GM23338 (cell line): Measurements from ENCODE around the gene PDCD1. TPM values are rescaled to one million over a fixed set of nuclear protein-coding genes. Genes with fewer than 3 reads are reported as not detected.

ENCODE experiments used
- ATAC-seq: fragments of 200-7000 bp; cut with Tn5 transposase; 3 replicates; pipeline ENCODE4 v1.9.1; 2020
- DNase-seq: peaks from one replicate; pipeline ENCODE4 v3.0.0-alpha.2; 2015; ENCODE audit warnings: low spot score
- H2AFZ ChIP-seq: fragments of 200-600 bp; sonication (generic); 2 replicates; pipeline ENCODE4 v1.8.0; 2016; ENCODE audit warnings: antibody characterized with exemption, mild to moderate bottlenecking, moderate library complexity
- H3F3A ChIP-seq: fragments of 200-600 bp; sonication (generic); replicated peaks from 2 replicates; pipeline ENCODE4 v1.8.0; 2017; ENCODE audit warnings: antibody characterized with exemption, mixed run types, low read depth
- H3K27ac ChIP-seq: fragments of 200-600 bp; sonication (generic); 2 replicates; pipeline ENCODE4 v1.6.1; 2016; ENCODE audit warnings: low read depth
- H3K27me3 ChIP-seq: fragments of 200-600 bp; sonication (generic); 2 replicates; pipeline ENCODE4 v1.8.0; 2016; ENCODE audit warnings: mild to moderate bottlenecking, mixed run types, moderate library complexity; ENCODE audit not compliant: insufficient read depth
- H3K36me3 ChIP-seq: fragments of 200-600 bp; sonication (generic); 2 replicates; pipeline ENCODE4 v1.8.0; 2016; ENCODE audit warnings: mild to moderate bottlenecking; ENCODE audit not compliant: insufficient read depth
- H3K4me1 ChIP-seq: fragments of 200-600 bp; sonication (generic); 2 replicates; pipeline ENCODE4 v1.8.0; 2016; ENCODE audit warnings: mild to moderate bottlenecking, moderate library complexity; ENCODE audit not compliant: insufficient read depth
- H3K4me2 ChIP-seq: fragments of 200-600 bp; sonication (generic); 2 replicates; pipeline ENCODE4 v1.7.1; 2017; ENCODE audit warnings: mixed run types
- H3K4me3 ChIP-seq: fragments of 200-600 bp; sonication (generic); 2 replicates; pipeline ENCODE4 v1.6.1; 2016; ENCODE audit warnings: mixed run types
- H3K79me2 ChIP-seq: fragments of 200-600 bp; sonication (generic); replicated peaks from 2 replicates; pipeline ENCODE4 v1.8.0; 2017; ENCODE audit warnings: mild to moderate bottlenecking; ENCODE audit not compliant: insufficient read depth
- H3K9me2 ChIP-seq: fragments of 200-600 bp; sonication (generic); 2 replicates; pipeline ENCODE4 v1.8.0; 2017; ENCODE audit not compliant: insufficient read depth
- H4K20me1 ChIP-seq: fragments of 200-600 bp; sonication (generic); replicated peaks from 2 replicates; pipeline ENCODE4 v1.8.0; 2017; ENCODE audit warnings: mild to moderate bottlenecking; ENCODE audit not compliant: insufficient read depth
- H3K27ac Mint-ChIP-seq: 2 replicates; pipeline ENCODE4 v1.8.0; 2020; ENCODE audit warnings: inconsistent platforms, mild to moderate bottlenecking, moderate library complexity, mixed read lengths
- H3K27me3 Mint-ChIP-seq: 3 replicates; pipeline ENCODE4 v1.8.0; 2022; ENCODE audit warnings: low read depth, mild to moderate bottlenecking, moderate library complexity, mixed read lengths, inconsistent platforms; ENCODE audit not compliant: insufficient read depth, poor library complexity
- H3K36me3 Mint-ChIP-seq: 3 replicates; pipeline ENCODE4 v1.8.0; 2021; ENCODE audit warnings: low read depth, mild to moderate bottlenecking, inconsistent platforms, moderate library complexity, mixed read lengths
- H3K4me1 Mint-ChIP-seq: 3 replicates; pipeline ENCODE4 v1.8.0; 2020; ENCODE audit warnings: mild to moderate bottlenecking, inconsistent platforms, mixed read lengths
- H3K4me3 Mint-ChIP-seq: 3 replicates; pipeline ENCODE4 v1.8.0; 2021; ENCODE audit warnings: moderate library complexity, mild to moderate bottlenecking, inconsistent platforms, mixed read lengths
- H3K9me3 Mint-ChIP-seq: 3 replicates; pipeline ENCODE4 v1.8.0; 2020; ENCODE audit warnings: moderate library complexity, mild to moderate bottlenecking, inconsistent platforms, mixed read lengths
- CTCF ChIP-seq, 2 experiments: fragments of 200-600 bp in 1 of 2; sonication (generic) in 1 of 2; conservative IDR thresholded peaks; 2 replicates each; pipeline versions ENCODE4 v1.5.1 to v1.6.1; 2016 to 2017; ENCODE audit warnings: antibody characterized with exemption in 2 of 2, low read depth in 2 of 2, mild to moderate bottlenecking in 2 of 2, moderate library complexity in 1 of 2
- EZH2 ChIP-seq: fragments of 200-600 bp; sonication (generic); IDR thresholded peaks from one replicate; pipeline ENCODE4 v1.8.0; 2017; ENCODE audit warnings: antibody characterized with exemption, mild to moderate bottlenecking, low read depth; ENCODE audit not compliant: unreplicated experiment
- NANOG ChIP-seq: IDR thresholded peaks from 2 replicates; pipeline ENCODE4 v1.6.1; 2016; ENCODE audit warnings: antibody characterized with exemption, borderline replicate concordance
- REST ChIP-seq: IDR thresholded peaks from one replicate; pipeline ENCODE4 v1.6.1; 2018; ENCODE audit warnings: antibody characterized with exemption; ENCODE audit not compliant: unreplicated experiment
- STAT1 ChIP-seq: IDR thresholded peaks from one replicate; pipeline ENCODE4 v1.6.1; 2016; ENCODE audit warnings: antibody characterized with exemption; ENCODE audit not compliant: unreplicated experiment
- ZNF114 ChIP-seq: fragments of 250-450 bp; sonication (Bioruptor Pico); IDR thresholded peaks from 2 replicates; pipeline ENCODE4 v1.5.0; 2020; ENCODE audit warnings: mild to moderate bottlenecking, moderate library complexity
- polyA plus RNA-seq: library from polyadenylated mRNA; unstranded; fragments of >200 nt; fragmentation: Nextera tagmentation; extraction: Ambion mirVana; gene quantifications from 2 replicates; pipeline ENCODE4 v1.2.1, GENCODE V29; 2016
- total RNA-seq: library from RNA; depleted of rRNA; stranded (reverse); fragments of >200 nt; shearing (Covaris generic); gene quantifications from 2 replicates; pipeline ENCODE4 v1.2.3, GENCODE V29; 2014

PDCD1 gene
- total and polyA plus RNA-seq, 2 experiments from 2014 or later = 0.34 to 0.38 TPM

- Mint-ChIP-seq H3K4me1 (peaks cover 14% of the 10 kb centered on the region), H3K4me3 (peak within 1 kb of the TSS; percentile 34; the same call in 1 of the 3 replicates), H3K27me3 (peaks cover 24% of the 10 kb centered on the region), H3K36me3 (no peaks in the 10 kb centered on the region; the same call in 2 of the 3 replicates), H3K27ac (no peak within 1 kb of the TSS), H3K9me3 (no peaks in the 10 kb centered on the region)
- H4K20me1 ChIP-seq = no peaks in the 10 kb centered on the region
- peaks cover 11% of the 10 kb centered on the region; the same call in 1 of the 2 replicates for H3F3A ChIP-seq
- no peak within 1 kb of the TSS for H3K27ac ChIP-seq
- peak within 1 kb of the TSS; percentile 70; the same call in 1 of the 2 replicates for H2AFZ ChIP-seq
- no peak within 1 kb of the TSS for H3K4me3 ChIP-seq
- H3K9me2 ChIP-seq = no peaks in the 10 kb centered on the region
- H3K79me2 ChIP-seq = no peaks in the 10 kb centered on the region
- TF ChIP-seq CTCF (conservative IDR thresholded peaks at IDR 0.05; ENCODE audit: low read depth in 2 of 2) (peak in 1 of 2 experiments; percentile 16; a peak in 1 of 4 replicates), STAT1 (no peak)
- peaks cover 16% of the 10 kb centered on the region; the same call in 1 of the 2 replicates for H3K4me1 ChIP-seq
- peak within 1 kb of the TSS; percentile 49 for H3K4me2 ChIP-seq
- ATAC-seq (peak; percentile 25), DNase-seq (no peak)
- peaks cover 10% of the 10 kb centered on the region for H3K27me3 ChIP-seq
- no peaks in the 10 kb centered on the region for H3K36me3 ChIP-seq
These were observed 49.8 kb downstream of the PDCD1 start, which contains the start of gene NEU4 for GRCh38 chr2:241808721-241809382. Gene NEU4 (plus strand): TSS chr2:241809193. CDS start chr2:241814485, 5,292 bp downstream.

DNA sequence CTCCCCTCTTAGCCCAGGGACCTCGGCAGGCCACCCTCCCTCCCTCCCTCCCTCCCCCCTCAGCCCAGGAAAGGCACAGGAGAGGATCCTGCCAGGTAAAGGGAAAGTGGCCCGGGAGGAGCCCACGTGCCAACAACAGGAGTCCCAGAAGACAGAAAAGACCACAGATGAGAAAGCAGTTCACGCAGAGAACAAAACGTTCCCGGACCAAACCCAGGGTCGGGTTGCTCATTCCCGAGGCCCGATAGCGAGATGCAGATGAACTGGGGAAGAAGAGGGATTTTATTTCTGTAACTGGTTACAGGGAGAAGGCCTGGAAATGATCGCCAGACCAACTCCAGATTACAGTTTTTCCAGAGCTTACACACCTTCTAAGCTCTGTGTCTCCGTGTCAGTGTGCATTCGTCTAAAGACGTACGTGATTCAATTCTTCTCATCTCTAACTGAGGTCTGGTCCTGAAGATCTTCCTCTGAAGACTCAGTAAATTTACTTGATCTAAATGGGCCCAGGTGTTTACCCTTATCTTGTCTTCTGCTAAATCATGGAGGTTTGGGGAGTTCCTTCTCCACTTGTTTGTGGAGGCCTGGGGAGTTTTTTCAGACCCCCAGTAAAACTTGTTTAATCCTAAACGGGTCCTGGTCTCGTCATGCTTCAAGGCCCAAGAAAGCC is 50.5 kb downstream of the PDCD1 start:
- Mint-ChIP-seq H3K4me1 (peaks cover 14% of the 10 kb centered on the region), H3K27me3 (peaks cover 27% of the 10 kb centered on the region), H3K9me3 (no peaks in the 10 kb centered on the region), H3K4me3 (peak overlapping the region; percentile 34; the same call in 1 of the 3 replicates), H3K36me3 (no peaks in the 10 kb centered on the region; the same call in 2 of the 3 replicates), H3K27ac (no peak overlapping the region)
- no peaks in the 10 kb centered on the region for H3K9me2 ChIP-seq
- H4K20me1 ChIP-seq = no peaks in the 10 kb centered on the region
- no peaks in the 10 kb centered on the region for H3K79me2 ChIP-seq
- peaks cover 16% of the 10 kb centered on the region; the same call in 1 of the 2 replicates for H3K4me1 ChIP-seq
- H3K27me3 ChIP-seq = peaks cover 17% of the 10 kb centered on the region
- ATAC-seq (no peak), DNase-seq (peak; percentile 52)
- no peaks in the 10 kb centered on the region for H3K36me3 ChIP-seq
- H3K4me2 ChIP-seq = peak overlapping the region; percentile 49; the same call in 1 of the 2 replicates
- H3K4me3 ChIP-seq = no peak overlapping the region
- H2AFZ ChIP-seq = peak overlapping the region; percentile 70; the same call in 1 of the 2 replicates
- no peak overlapping the region for H3K27ac ChIP-seq
- H3F3A ChIP-seq = peaks cover 11% of the 10 kb centered on the region; the same call in 1 of the 2 replicates
- TF ChIP-seq REST = no peak
- TF ChIP-seq CTCF (conservative IDR thresholded peaks at IDR 0.05; ENCODE audit: low read depth in 2 of 2) = no peak
- no peak for TF ChIP-seq ZNF114 (CRISPR knock-in tag)
- TF ChIP-seq EZH2 = no peak
- TF ChIP-seq NANOG = no peak
